Tibial artery (tissue), 4 donors: ENCODE measurements around the gene MT2A.
"Not testable (repeated sequence)": the region's sequence is repeated elsewhere in the genome, so short reads cannot be mapped to it uniquely, and the experiment has no call there.

ENCODE experiments used
- DNase-seq, 2 donors: peaks; one replicate each; pipeline ENCODE4 v3.0.0-alpha.2; 2019
- H3K27ac ChIP-seq, 2 donors: fragments of 200-600 bp; sonication (generic) in 1 of 2; 1 replicate in 1 of 2; 2 replicates in 1 of 2; pipeline ENCODE4 v1.5.1; 2018 to 2019; ENCODE audit warnings: mild to moderate bottlenecking in 1 of 2
- H3K27me3 ChIP-seq, 2 donors: fragments of 200-600 bp; sonication (generic) in 1 of 2; one replicate each; pipeline versions ENCODE4 v1.5.1 to v1.6.0; 2016 to 2019
- H3K36me3 ChIP-seq, 3 donors: fragments of 200-600 bp; sonication (generic) in 2 of 3; one replicate each; pipeline ENCODE4 v1.5.1; 2016 to 2019; ENCODE audit warnings: mild to moderate bottlenecking in 2 of 3
- H3K4me1 ChIP-seq, 4 donors: fragments of 200-600 bp; sonication (generic) in 2 of 4; 1 replicate in 3 of 4; 2 replicates in 1 of 4; pipeline ENCODE4 v1.5.1; 2016 to 2019
- H3K4me3 ChIP-seq, 2 donors: fragments of 200-600 bp; sonication (generic) in 1 of 2; 1 replicate in 1 of 2; 2 replicates in 1 of 2; pipeline ENCODE4 v1.5.1; 2018 to 2019; ENCODE audit warnings: mild to moderate bottlenecking in 2 of 2
- H3K9me3 ChIP-seq, 3 donors: fragments of 200-600 bp; sonication (generic) in 1 of 3; one replicate each; pipeline ENCODE4 v1.5.1; 2016 to 2019
- CTCF ChIP-seq, 2 experiments: fragments of 200-600 bp in 1 of 2; fragments of 450-650 bp in 1 of 2; IDR thresholded peaks; one replicate each; pipeline ENCODE4 v1.5.1; 2017 to 2019; ENCODE audit warnings: antibody characterized with exemption in 2 of 2, mild to moderate bottlenecking in 1 of 2, moderate library complexity in 1 of 2
- intact Hi-C: fragments of 100-400 bp; cut with DNase I; formaldehyde crosslinking; loops from one replicate; pipeline ENCODE4 v1.15.0; 2023; ENCODE audit warnings: low total_unique reads

Gene MT2A

DNA sequence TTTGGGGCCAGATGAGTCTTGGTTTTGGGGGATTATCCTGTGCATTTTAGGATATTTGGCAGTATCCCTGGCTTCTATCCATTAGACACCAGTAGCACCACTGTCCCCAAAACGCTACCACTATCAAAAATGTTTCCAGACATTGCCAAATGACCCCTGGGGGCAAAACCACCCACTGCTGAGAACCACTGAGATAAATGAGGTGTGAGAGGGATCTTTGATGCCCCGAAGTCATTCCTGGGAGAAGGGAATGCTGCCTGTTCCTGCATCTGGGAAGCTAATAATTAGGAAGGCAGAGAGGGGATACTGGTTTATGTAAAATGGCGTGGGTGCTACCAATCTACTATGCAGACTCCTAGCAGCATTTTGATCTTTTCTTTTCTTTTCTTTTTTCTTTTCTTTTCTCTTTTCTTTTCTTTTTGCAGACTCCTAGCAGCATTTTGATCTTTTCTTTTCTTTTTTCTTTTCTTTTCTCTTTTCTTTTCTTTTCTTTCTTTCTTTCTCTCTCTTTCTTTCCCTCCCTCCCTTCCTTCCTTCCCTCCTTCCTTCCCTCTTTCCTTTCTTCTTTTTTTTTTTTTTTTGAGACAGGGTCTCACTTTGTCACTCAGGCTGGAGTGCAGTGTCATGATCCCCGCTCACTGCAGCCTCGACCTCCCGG is 27.9 kb upstream of the MT2A start:
- Histone ChIP-seq H3K4me3 (no peak overlapping the region), H3K27ac (no peak overlapping the region), H3K9me3 (no peaks in the 10 kb centered on the region), H3K4me1 (peaks cover 0 to 9% (median 0%) of the 10 kb centered on the region in 4 donors), H3K36me3 (no peaks in the 10 kb centered on the region), H3K27me3 (no peaks in the 10 kb centered on the region)
- intact Hi-C loops = no loop called here
- no peak for DNase-seq
- TF ChIP-seq CTCF (IDR thresholded peaks at IDR 0.05) = no peak

- DNase-seq, H3K27ac ChIP-seq, H3K36me3 ChIP-seq, H3K4me1 ChIP-seq, intact Hi-C loops, H3K4me3 ChIP-seq, H3K9me3 ChIP-seq: not testable (repeated sequence)
- H3K27me3 ChIP-seq = peaks cover 0 to 14% of the 10 kb centered on the region in 2 donors
These were observed 25.5 kb upstream of the MT2A start for GRCh38 chr16:56582911-56583310.

- no peak for TF ChIP-seq CTCF (IDR thresholded peaks at IDR 0.05)
- peak in 1 of 2 donors; percentile 35 for DNase-seq
- Histone ChIP-seq H3K27ac (no peak overlapping the region), H3K36me3 (no peaks in the 10 kb centered on the region), H3K4me3 (no peak overlapping the region), H3K4me1 (no peaks in the 10 kb centered on the region), H3K27me3 (peaks cover 0 to 16% of the 10 kb centered on the region in 2 donors), H3K9me3 (no peaks in the 10 kb centered on the region)
- intact Hi-C loops = no loop called here
These were observed 24.8 kb upstream of the MT2A start for GRCh38 chr16:56583351-56584168.

- TF ChIP-seq CTCF (IDR thresholded peaks at IDR 0.05) = no peak
- intact Hi-C loops = no loop called here
These were observed 24.1 kb upstream of the MT2A start for GRCh38 chr16:56584276-56584675.

DNA sequence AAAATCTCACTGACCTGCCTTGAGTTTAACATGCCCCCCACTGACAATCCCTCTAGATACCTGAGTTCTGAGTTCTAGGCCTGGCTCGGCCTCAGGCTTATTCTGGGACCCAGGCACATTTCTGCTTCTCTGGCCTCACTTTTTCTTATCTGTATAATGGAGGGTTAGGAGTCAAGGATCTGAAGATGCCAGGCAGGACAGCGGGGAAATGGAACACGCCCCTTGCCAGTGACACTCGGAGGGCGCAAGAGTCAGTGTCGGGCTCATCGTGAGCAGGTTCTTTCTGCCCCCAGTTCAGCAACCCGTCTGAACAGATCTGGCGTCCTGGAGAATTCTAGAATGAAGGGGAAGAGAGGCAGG is 19.6 kb upstream of the MT2A start:
- TF ChIP-seq CTCF (IDR thresholded peaks at IDR 0.05) = no peak
- no peak overlapping the region for H3K27ac ChIP-seq
- H3K4me3 ChIP-seq = peak overlapping the region; percentile 29 to 48
- H3K36me3 ChIP-seq = no peaks in the 10 kb centered on the region
- no peaks in the 10 kb centered on the region for H3K9me3 ChIP-seq
- peaks cover 0 to 48% of the 10 kb centered on the region in 2 donors for H3K27me3 ChIP-seq
- DNase-seq = no peak
- intact Hi-C loops = no loop called here
- peaks cover 0 to 12% (median 11%) of the 10 kb centered on the region in 4 donors for H3K4me1 ChIP-seq

More at GRCh38 chr16:56584276-56584675, 24.1 kb upstream of the MT2A start:
- H3K27me3 ChIP-seq = peaks cover 0 to 24% of the 10 kb centered on the region in 2 donors
- peaks cover 0 to 5% (median 5%) of the 10 kb centered on the region in 4 donors for H3K4me1 ChIP-seq
- H3K4me3 ChIP-seq = no peak overlapping the region
- H3K9me3 ChIP-seq = no peaks in the 10 kb centered on the region
- H3K27ac ChIP-seq = no peak overlapping the region
- peak in 1 of 2 donors; percentile 48 for DNase-seq
- H3K36me3 ChIP-seq = no peaks in the 10 kb centered on the region
